ENCODE results near the gene TBX1. TPM values are rescaled to one million over a fixed set of nuclear protein-coding genes. Genes with fewer than 3 reads are reported as not detected.

TBX1 gene
- polyA plus RNA-seq, 3 donors = not detected

- 24% methylated on average over 34 of the region's 38 CpGs for WGBS (ENCODE audit: insufficient coverage)
- peak overlapping the region; percentile 4 to 59 (median 7) for H3K4me3 ChIP-seq (replicated peaks in 1 of 3; ENCODE audit: low read depth in 2 of 3, low read length in 3 of 3)
- peaks cover 0 to 42% of the 10 kb centered on the region in 2 donors for H3K27me3 ChIP-seq (ENCODE audit: control insufficient read depth in 2 of 2, insufficient read depth in 2 of 2, low read length in 2 of 2)
- Mint-ChIP-seq H3K27ac (no peak overlapping the region), H3K27me3 (ENCODE audit: low read depth in 3 of 3) (peaks cover 29 to 52% (median 32%) of the 10 kb centered on the region in 3 donors), H3K9me3 (peaks cover 0 to 5% (median 0%) of the 10 kb centered on the region in 7 donors), H3K4me1 (peaks cover 10% of the 10 kb centered on the region), H3K4me3 (peak overlapping the region; percentile 75 to 87), H3K36me3 (peaks cover 0 to 2% of the 10 kb centered on the region in 2 donors)
- intact Hi-C loops (cut with micrococcal nuclease) = no loop called here
- peak overlapping the region; percentile 81 for H3K4me2 ChIP-seq (replicated peaks; ENCODE audit: extremely low read depth, low read length, poor library complexity, severe bottlenecking)
- H3K79me2 ChIP-seq (ENCODE audit: insufficient read depth, low read length) = no peaks in the 10 kb centered on the region
- DNase-seq = no peak
- no peaks in the 10 kb centered on the region for H3K36me3 ChIP-seq (replicated peaks in 1 of 2; ENCODE audit: control insufficient read depth in 1 of 2, insufficient read depth in 2 of 2, low read length in 2 of 2)
- no peaks in the 10 kb centered on the region for H4K20me1 ChIP-seq (ENCODE audit: insufficient read depth, low read length)
- no peak overlapping the region for H3K27ac ChIP-seq (ENCODE audit: low read depth in 1 of 2, low read length in 2 of 2)
- H2AFZ ChIP-seq (ENCODE audit: insufficient read depth, low read depth, low read length, poor library complexity, severe bottlenecking) = peak overlapping the region; percentile 41
- peaks cover 15 to 29% of the 10 kb centered on the region in 2 donors for H3K4me1 ChIP-seq (ENCODE audit: control insufficient read depth in 1 of 2, insufficient read depth in 2 of 2, low read length in 2 of 2)
- H3K9ac ChIP-seq (ENCODE audit: insufficient read depth, low read length, poor library complexity, severe bottlenecking) = peak overlapping the region; percentile 21
- no peak for TF ChIP-seq CTCF (IDR thresholded peaks at IDR 0.05)
- H3K9me3 ChIP-seq (replicated peaks in 1 of 2; ENCODE audit: control insufficient read depth in 1 of 2, insufficient read depth in 1 of 2, low read length in 2 of 2) = peaks cover 0 to 2% of the 10 kb centered on the region in 2 donors
Measured at GRCh38 chr22:19713650-19714311, 46.8 kb upstream of the TBX1 start.

DNA sequence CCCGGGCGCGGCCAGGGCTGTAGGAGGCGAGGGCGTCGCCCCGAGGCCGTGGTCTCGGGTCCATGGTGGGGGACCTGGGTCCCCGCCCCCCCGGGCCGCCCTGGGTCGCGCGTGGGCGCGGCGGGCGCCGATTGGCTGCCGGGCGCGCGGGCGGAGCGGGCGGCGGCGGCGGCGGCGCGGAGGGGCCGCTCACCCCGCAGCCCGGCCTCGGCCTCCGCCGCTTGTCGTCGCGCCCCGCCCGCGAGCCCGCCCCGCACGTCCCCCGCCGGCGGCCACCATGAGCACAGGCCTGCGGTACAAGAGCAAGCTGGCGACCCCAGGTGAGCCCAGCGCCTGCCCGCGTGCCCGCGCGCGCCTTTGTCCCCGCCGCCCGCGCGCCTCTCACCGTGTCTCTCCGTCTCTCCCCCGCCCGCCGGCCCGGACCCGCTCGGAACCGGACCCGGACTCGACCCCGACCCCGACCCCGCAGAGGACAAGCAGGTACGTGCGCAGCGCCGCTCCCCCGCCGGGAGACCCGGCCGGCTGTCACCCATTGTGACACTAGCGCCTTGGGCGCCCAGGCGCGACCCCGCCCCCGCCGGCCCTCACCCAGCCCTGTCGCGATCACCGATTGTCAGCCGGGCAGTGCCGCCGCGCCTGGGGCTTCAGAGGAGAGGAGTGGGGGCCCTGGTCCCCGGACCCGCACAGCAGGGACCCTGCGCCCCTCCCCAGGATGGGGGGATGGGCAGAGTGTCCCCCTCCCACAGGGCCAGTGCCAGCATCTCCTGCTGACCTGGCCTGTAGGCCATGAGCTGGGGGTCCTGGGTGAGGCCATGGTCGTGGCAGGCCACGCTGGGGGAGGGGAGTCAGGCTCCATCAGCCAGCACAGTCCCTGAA is 46.0 kb upstream of the TBX1 start, which contains the start of gene SEPTIN5:
Gene SEPTIN5 (plus strand): TSS at position 192 of the 876 bp plus-strand sequence. CDS start 86 bp downstream, at position 278.
- Mint-ChIP-seq H3K27me3 (ENCODE audit: low read depth in 3 of 3) (peaks cover 34 to 59% (median 36%) of the 10 kb centered on the region in 3 donors), H3K4me3 (peak within 1 kb of the TSS; percentile 76 to 87), H3K4me1 (peaks cover 13% of the 10 kb centered on the region), H3K36me3 (peaks cover 0 to 5% of the 10 kb centered on the region in 2 donors), H3K9me3 (peaks cover 0 to 9% (median 0%) of the 10 kb centered on the region in 7 donors), H3K27ac (no peak within 1 kb of the TSS)
- peak within 1 kb of the TSS; percentile 81 for H3K4me2 ChIP-seq (replicated peaks; ENCODE audit: extremely low read depth, low read length, poor library complexity, severe bottlenecking)
- peaks cover 2 to 5% of the 10 kb centered on the region in 2 donors for H3K9me3 ChIP-seq (replicated peaks in 1 of 2; ENCODE audit: control insufficient read depth in 1 of 2, insufficient read depth in 1 of 2, low read length in 2 of 2)
- no peak for DNase-seq
- no peaks in the 10 kb centered on the region for H4K20me1 ChIP-seq (ENCODE audit: insufficient read depth, low read length)
- peak within 1 kb of the TSS; percentile 54 for H3K9ac ChIP-seq (ENCODE audit: insufficient read depth, low read length, poor library complexity, severe bottlenecking)
- peak within 1 kb of the TSS; percentile 7 to 72 (median 33) for H3K4me3 ChIP-seq (replicated peaks in 1 of 3; ENCODE audit: low read depth in 2 of 3, low read length in 3 of 3)
- peak within 1 kb of the TSS; percentile 73 for H2AFZ ChIP-seq (ENCODE audit: insufficient read depth, low read depth, low read length, poor library complexity, severe bottlenecking)
- no peak within 1 kb of the TSS for H3K27ac ChIP-seq (ENCODE audit: low read depth in 1 of 2, low read length in 2 of 2)
- H3K4me1 ChIP-seq (ENCODE audit: control insufficient read depth in 1 of 2, insufficient read depth in 2 of 2, low read length in 2 of 2) = peaks cover 15 to 33% of the 10 kb centered on the region in 2 donors
- no peaks in the 10 kb centered on the region for H3K79me2 ChIP-seq (ENCODE audit: insufficient read depth, low read length)
- intact Hi-C loops (cut with micrococcal nuclease) = loop anchor here in 1 of 2 donors (5.0 kb wide), 2 partner anchors 32 to 757 kb away; no protein-coding TSS in a partner anchor
- 1% methylated on average over 104 of the region's 106 CpGs for WGBS (ENCODE audit: insufficient coverage)
- H3K36me3 ChIP-seq (replicated peaks in 1 of 2; ENCODE audit: control insufficient read depth in 1 of 2, insufficient read depth in 2 of 2, low read length in 2 of 2) = no peaks in the 10 kb centered on the region
- TF ChIP-seq CTCF (IDR thresholded peaks at IDR 0.05) = no peak
- peaks cover 3 to 49% of the 10 kb centered on the region in 2 donors for H3K27me3 ChIP-seq (ENCODE audit: control insufficient read depth in 2 of 2, insufficient read depth in 2 of 2, low read length in 2 of 2)

All from CD14-positive monocyte (primary cell).